ACHN (cell line): ENCODE data around the gene A4GNT.
"Not testable (repeated sequence)": the region's sequence is repeated elsewhere in the genome, so short reads cannot be mapped to it uniquely, and the experiment has no call there.

Source experiments
- DNase-seq: peaks from one replicate; pipeline ENCODE4 v3.0.0-alpha.2; 2015
- in situ Hi-C: cut with HindIII; loops from 2 replicates; pipeline ENCODE4 v1.10.0; 2017; ENCODE audit warnings: low sequenced_read_pairs, low pct_ligation_motif_present, low pct_unique_long_range_greater_than_20kb

A4GNT gene

DNA sequence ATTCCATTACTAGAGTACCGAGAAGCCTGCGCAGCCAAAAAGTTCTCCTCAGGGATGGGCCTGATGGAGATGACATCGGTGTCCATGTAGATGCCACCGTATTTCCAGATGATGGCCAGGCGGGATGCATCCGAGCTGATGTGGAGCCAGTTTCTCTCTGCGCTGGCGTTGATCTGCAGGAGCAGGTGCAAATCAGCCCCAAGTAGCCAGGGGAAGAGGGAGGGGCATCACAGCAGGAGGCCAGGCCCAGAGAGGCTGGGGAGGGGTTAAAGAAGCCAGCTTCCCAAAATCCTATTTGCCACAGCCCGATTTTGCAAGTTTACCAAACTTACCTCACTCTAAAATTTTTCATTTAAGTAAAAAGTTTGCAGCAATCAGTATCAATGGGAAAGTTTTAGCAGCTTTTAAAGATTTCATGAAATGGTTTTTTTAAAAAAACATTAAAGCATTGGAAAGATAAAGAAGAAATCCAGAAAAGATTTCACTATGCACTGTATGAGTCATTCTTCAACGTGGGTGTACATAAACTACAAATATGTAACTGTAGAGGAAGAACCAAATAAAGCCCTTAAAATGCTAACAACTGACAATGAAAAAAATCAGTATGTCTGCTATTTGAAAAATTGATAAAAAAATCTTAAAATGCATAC, 7.4 kb downstream of the A4GNT start:
- DNase-seq = no peak
- in situ Hi-C loops = no loop called here

DNA sequence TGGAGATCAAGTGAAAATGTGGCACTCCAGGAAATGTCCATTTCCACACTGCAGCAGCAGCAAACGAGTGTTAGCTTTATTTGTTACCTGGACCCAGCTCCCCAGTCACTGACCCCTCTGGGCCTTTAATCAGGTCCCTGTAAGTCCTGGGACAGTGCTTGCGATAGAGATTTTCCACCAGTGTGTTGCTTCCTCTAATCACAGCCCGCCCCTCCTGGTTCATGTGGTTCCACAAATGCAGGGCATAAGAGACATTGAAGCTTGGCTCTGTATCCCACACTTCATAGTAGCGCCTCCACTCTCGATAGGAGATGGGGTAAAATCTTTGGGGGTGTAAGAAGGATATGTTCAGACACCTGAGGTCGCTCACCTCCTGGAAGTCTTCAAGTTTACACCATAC, 8.0 kb downstream of the A4GNT start:
- in situ Hi-C loops = no loop called here
- no peak for DNase-seq

DNA sequence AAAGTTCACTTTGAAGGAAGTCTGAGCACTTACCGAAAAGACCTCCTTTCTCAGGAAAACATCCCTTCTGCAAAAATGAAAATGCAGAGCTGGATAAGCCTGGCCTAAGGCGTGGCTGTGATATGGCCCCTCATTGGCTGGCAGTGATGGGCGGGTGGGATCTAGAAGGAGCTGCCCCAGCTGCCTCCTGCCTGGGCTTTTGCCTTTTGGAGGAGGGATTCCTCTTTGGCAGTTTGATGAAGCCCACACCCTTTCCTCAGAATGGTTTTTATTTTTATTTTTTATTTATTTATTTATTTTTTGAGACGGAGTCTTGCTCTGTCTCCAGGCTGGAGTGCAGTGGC, 12.8 kb downstream of the A4GNT start:
- DNase-seq = no peak
- in situ Hi-C loops = no loop called here

- peak; percentile 75 for DNase-seq
- in situ Hi-C loops = no loop called here
Measured at GRCh38 chr3:138118612-138119422, 13.4 kb downstream of the A4GNT start.

DNA sequence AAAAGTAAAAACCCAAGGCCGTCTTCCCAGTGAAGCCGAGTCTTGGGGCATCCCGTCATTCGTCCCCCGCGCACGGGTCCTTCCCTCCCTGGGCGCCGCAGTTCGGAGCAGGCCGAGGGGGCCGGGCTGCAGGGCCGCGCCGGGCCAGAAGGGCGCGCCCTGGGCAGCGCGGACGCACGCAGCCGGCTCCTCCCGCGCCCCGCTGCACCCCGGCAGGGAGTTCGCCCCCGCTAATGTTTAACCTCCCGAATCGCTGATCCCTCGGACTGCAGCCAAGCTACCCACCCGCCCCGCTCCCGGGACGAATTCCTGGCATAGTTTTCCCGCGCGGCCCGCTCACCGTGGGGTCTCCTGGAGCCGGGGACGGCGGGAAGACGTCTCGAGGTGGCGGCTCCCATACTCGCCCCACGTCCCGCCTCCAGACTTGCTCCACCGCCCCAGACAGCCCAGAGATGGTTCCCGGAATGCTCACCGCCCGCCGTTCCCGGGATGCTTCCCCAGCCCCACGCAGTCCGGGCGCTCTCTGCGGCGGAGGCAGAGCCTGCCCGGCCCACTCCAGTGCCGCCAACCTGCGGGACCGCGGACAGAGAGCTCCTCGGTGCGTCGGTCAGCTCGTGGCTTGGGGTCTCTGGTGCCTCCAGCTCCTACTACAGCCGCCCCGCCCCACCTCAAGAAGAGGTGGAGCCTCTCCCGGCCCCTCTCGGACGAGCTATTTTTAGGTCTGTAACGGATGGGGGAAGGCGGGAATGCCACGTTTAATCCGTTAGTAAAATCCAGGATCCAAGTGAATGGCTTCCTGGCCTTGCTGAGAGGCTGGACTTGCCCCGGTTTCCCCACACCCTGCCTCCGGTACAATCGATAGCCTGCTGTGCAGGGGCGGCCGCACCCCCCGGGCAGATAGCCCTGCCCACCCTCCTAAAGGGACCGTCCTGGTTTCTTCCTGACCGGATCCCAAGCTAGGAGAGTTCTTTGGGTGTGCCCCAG, 16.9 kb downstream of the A4GNT start, which contains the start of gene DZIP1L:
Gene DZIP1L (minus strand): TSS at position 621 of the 984 bp plus-strand sequence. CDS start 11,637 bp downstream, outside the sequence.
- in situ Hi-C loops = no loop called here
- DNase-seq = peak; percentile 90

DNA sequence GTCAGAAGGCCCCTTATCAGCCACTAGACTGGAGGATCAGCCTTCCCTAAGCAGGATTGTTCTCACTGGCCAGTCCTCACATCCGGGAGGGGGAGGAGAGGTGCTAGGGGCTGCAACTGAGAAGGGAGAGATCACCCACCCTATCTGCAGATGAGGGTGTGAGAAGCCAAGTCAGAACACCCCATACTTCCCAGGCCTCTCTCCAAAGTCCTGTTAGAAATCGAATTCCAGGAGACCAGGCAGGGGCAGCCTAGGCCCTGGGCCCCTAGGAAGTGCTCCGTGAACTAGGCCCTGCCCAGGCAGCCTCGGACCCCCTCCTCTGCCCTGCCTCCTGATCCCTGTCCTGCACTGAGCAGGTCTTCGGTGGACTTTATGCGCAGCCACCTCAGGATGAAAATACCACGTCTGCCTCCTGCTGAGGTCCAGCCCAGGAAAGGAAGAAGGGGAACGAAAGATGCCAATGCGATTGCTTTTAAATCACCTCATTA, 17.7 kb downstream of the A4GNT start:
- peak; percentile 42 for DNase-seq
- in situ Hi-C loops = no loop called here

- DNase-seq = peak; percentile 83
- in situ Hi-C loops = no loop called here
Measured at GRCh38 chr3:138113326-138113725, 18.9 kb downstream of the A4GNT start.

DNA sequence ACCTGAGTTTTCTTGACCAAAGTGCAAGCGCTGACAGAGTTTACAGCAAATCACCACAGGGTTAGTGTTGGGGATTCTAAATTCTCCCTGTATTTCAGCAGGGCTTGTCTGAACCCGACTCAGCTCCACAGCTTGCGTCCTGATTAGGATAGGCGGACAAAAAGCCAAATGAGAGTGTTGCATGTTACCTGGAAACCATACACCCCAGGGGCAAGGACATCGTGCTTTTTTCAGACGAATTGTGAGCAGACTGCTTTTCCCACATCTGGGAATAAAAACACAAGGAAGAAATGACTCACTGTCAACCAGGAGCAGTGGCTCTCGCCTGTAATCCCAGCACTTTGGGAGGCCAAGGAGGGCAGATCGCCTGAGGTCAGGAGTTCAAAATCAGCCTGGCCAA, 19.8 kb downstream of the A4GNT start:
- in situ Hi-C loops = no loop called here
- DNase-seq = no peak

DNA sequence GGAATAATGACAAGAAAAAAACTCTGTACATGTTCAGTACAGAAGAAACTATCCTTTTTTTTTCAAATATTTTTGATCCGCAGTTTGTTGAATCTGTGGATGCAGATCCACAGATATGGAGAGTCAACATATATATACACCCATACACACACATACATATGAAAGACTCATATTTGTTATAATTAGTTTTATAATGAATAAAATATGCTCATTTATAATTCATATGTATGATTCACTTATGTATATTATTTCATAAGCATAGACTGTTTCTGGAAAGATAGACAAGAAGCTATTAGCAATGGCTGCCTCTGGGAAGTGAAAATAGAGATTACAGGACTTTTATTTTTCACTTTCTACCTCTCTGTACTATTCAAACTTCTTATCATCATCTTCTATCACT, 26.6 kb downstream of the A4GNT start:
- in situ Hi-C loops = no loop called here

GRCh38 chr3:138103466-138103865, 28.7 kb downstream of the A4GNT start:
- DNase-seq = no peak
- in situ Hi-C loops = no loop called here

More for the DNA sequence above, 26.6 kb downstream of the A4GNT start:
- no peak for DNase-seq

GRCh38 chr3:138101351-138101940, 30.7 kb downstream of the A4GNT start:
- in situ Hi-C loops, DNase-seq: not testable (repeated sequence)

DNA sequence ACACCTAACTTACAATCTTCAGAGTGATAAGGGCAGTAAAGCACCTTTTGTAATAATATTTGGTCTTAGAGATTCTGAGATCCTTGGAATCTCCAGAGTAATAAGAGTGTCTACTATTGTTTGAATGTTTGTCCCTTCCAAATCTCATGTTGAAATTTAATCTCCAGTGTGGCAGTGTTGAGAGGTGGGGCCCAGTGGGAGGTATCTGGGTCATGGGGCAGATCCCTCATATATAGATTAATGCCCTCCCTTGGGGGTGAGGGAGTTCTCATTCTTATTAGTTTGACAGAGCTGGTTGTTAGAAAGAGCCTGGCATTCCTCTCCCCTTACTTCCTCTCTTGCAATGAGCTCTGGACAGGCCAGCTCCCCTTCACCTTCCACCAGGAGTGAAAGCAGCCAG, 32.8 kb downstream of the A4GNT start:
- in situ Hi-C loops = no loop called here
- no peak for DNase-seq

DNA sequence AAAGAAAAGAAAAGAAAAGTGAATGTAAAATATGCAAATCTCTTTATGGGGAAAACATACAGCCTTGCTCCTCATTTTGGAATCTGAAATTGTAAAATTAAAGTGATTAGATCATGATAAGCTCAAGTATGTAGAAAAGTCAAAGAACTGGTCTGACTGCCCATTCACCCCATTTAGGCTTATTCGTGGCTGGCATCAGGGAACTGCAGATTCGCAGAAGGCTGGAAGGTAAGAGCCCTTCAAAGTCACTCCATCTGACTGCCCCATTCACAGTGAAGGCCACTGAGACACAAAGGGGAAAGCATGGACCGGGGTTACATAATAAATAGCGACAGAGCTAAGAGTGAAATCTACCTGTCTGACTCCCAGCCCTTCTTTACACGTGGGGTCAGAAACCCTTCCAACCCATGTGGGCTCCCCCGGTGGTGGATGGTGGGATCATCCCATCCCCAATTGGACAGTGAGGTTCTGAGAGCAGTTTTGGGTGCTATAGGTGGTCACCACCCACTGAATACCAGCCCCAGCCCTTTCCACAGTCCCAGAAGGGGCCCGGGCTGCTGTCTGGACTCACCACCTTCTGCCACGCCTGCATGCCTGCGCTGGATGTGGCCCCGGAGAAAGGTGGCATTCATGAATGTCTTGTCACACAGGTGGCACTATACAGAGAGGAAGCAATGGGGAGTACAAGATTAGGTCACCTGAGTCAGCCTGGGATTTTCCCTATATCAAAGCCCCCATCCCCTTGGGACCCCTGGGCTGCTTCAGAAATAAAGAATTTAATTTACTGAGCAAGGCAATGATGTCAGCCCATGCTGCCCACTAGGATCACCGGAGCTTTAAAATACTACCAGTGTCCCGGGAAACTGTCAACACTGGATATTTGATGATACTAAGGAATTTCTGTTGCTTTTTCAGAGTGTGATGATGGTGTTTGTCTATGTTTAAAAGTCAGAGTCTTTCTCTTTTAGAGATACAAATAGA, 34.7 kb downstream of the A4GNT start:
- no peak for DNase-seq
- in situ Hi-C loops = no loop called here

GRCh38 chr3:138093721-138094120, 38.5 kb downstream of the A4GNT start:
- no peak for DNase-seq
- in situ Hi-C loops = no loop called here

DNA sequence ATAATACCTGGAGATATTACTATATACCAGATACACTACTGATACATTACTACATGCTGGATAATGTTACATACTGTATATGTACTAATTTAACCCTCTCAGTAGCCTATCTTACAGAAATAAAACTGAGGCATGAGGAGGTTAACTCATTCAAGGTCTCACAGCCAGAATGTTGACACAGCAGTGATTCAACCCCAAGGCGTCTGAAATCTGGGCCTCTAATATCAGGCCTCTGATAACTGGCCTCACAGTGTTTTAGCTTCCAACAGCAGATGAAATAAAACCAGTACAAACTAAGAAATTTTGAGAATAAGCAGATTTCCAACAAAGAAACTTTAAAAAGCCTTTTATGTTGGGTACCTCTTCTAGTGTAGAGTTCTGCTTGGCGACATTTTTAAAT, 40.2 kb downstream of the A4GNT start:
- in situ Hi-C loops = no loop called here
- no peak for DNase-seq

DNA sequence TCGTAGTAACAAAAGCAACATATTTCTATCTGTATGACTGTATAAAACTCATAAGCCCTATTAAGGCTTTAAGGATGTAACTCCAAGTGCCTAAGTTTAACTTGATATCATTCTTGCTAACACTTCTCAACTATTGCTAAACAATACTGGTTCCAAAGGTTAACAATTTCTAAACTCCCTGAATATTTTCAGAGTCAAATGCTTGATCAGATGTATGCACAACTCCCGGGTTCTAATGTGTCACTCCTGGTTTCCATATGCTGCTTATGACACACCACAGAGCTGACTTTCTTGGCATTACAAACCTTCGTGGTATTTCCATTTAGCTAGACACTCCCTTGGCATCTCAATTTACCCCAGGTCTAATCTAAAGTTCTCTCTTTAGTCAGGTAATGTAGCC, 43.1 kb downstream of the A4GNT start:
- no peak for DNase-seq
- in situ Hi-C loops = no loop called here

DNA sequence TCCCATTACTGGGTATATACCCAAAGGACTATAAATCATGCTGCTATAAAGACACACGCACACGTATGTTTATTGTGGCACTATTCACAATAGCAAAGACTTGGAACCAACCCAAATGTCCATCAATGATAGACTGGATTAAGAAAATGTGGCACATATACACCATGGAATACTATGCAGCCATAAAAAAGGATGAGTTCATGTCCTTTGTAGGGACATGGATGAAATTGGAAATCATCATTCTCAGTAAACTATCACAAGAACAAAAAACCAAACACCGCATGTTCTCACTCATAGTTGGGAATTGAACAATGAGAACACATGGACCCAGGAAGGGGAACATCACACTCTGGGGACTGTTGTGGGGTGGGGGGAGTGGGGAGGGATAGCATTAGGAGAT, 46.4 kb downstream of the A4GNT start:
- in situ Hi-C loops, DNase-seq: not testable (repeated sequence)
